ENCODE results near the gene TAF4. TPM values are rescaled to one million over a fixed set of nuclear protein-coding genes. Genes with fewer than 3 reads are reported as not detected.
"Not testable (repeated sequence)": the region's sequence is repeated elsewhere in the genome, so short reads cannot be mapped to it uniquely, and the experiment has no call there.

The TAF4 gene
- total RNA-seq, 2 donors from 2014 or later = 12.7 to 29.0 TPM

GRCh38 chr20:62059401-62059800 is 6.3 kb downstream of the TAF4 start:
- intact Hi-C loops (cut with DNase I) = no loop called here
- no peak for DNase-seq
- TF ChIP-seq POLR2A (IDR thresholded peaks at IDR 0.05) (no peak), CTCF (IDR thresholded peaks at IDR 0.05) (no peak)
- ATAC-seq = no peak
- no peaks in the 10 kb centered on the region for H3K36me3 ChIP-seq (replicated peaks in 1 of 2; ENCODE audit: insufficient read depth in 1 of 2, low read depth in 2 of 2)
- H3K4me3 ChIP-seq = no peak overlapping the region
- no peaks in the 10 kb centered on the region for H3K9me3 ChIP-seq
- no peak overlapping the region for H3K27ac ChIP-seq
- 69 to 79% methylated on average over 11 of the region's 11 CpGs for WGBS, 2 donors
- no peaks in the 10 kb centered on the region for H3K27me3 ChIP-seq
- H3K4me1 ChIP-seq = peaks cover 25% of the 10 kb centered on the region

DNA sequence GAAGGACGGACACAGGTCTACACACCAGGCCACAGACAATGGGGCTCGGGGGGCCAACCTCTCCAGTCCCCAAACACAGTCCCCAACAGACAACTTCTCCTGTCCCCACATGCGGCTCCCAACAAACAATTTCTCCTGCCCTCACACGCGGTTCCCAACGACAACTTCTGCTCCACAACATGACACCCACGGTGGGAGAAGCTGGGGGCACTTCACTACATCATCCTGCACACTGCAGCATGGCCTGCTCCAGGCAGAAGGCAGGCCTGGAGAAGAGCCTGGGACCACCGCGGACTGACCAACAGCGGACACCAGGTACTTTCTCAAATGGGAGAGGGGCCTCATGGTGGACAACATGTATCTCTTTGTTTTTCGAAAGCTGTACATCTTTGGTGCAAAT is 6.7 kb downstream of the TAF4 start:
- intact Hi-C loops (cut with DNase I) = no loop called here
- no peak overlapping the region for H3K27ac ChIP-seq
- no peak for TF ChIP-seq CTCF (IDR thresholded peaks at IDR 0.05)
- no peak for TF ChIP-seq POLR2A (IDR thresholded peaks at IDR 0.05)
- 92 to 100% methylated on average over 1 to 11 of the region's 11 CpGs for WGBS, 2 donors
- peaks cover 23% of the 10 kb centered on the region for H3K4me1 ChIP-seq
- H3K9me3 ChIP-seq = no peaks in the 10 kb centered on the region
- ATAC-seq = no peak
- no peaks in the 10 kb centered on the region for H3K27me3 ChIP-seq
- DNase-seq = no peak
- no peaks in the 10 kb centered on the region for H3K36me3 ChIP-seq (replicated peaks in 1 of 2; ENCODE audit: insufficient read depth in 1 of 2, low read depth in 2 of 2)
- H3K4me3 ChIP-seq = no peak overlapping the region

DNA sequence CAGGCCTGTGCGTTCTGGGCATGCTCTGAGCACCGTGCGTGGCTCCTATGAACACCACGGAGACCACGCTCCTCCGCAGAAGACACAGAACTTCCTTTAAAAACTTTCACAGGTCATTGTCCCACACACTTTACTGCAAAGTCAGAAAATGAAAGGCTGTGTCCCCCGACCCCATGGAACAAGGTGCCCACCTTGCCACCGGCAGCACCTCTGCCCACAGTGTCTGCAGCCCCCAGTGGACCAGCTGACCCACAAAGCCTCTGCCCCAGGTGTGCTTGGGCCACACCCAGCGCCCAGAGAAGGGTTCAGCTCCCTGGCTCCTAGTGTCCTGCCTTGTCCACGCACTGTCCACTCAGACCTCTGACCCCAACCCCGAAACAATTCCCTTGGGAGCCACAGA is 8.7 kb downstream of the TAF4 start:
- Histone ChIP-seq H3K27me3 (no peaks in the 10 kb centered on the region), H3K27ac (no peak overlapping the region), H3K36me3 (replicated peaks in 1 of 2; ENCODE audit: insufficient read depth in 1 of 2, low read depth in 2 of 2) (no peaks in the 10 kb centered on the region), H3K4me3 (no peak overlapping the region), H3K9me3 (no peaks in the 10 kb centered on the region), H3K4me1 (peaks cover 11% of the 10 kb centered on the region)
- intact Hi-C loops (cut with DNase I) = no loop called here
- TF ChIP-seq CTCF (IDR thresholded peaks at IDR 0.05) = no peak
- ATAC-seq (no peak), DNase-seq (no peak)
- 73 to 91% methylated on average over 10 to 11 of the region's 11 CpGs for WGBS, 2 donors

GRCh38 chr20:62056377-62056776 is 9.3 kb downstream of the TAF4 start:
- no peaks in the 10 kb centered on the region for H3K27me3 ChIP-seq
- WGBS, 2 donors = 90 to 95% methylated on average over 6 of the region's 6 CpGs
- no peak for ATAC-seq
- H3K9me3 ChIP-seq = no peaks in the 10 kb centered on the region
- H3K4me3 ChIP-seq = no peak overlapping the region
- intact Hi-C loops (cut with DNase I) = no loop called here
- no peak for DNase-seq
- H3K27ac ChIP-seq = no peak overlapping the region
- no peaks in the 10 kb centered on the region for H3K36me3 ChIP-seq (replicated peaks in 1 of 2; ENCODE audit: insufficient read depth in 1 of 2, low read depth in 2 of 2)
- TF ChIP-seq POLR2A (IDR thresholded peaks at IDR 0.05) = no peak
- no peak for TF ChIP-seq CTCF (IDR thresholded peaks at IDR 0.05)
- H3K4me1 ChIP-seq = peaks cover 14% of the 10 kb centered on the region

GRCh38 chr20:62055862-62056115 is 9.9 kb downstream of the TAF4 start:
- H3K27me3 ChIP-seq; intact Hi-C loops (cut with DNase I): not testable (repeated sequence)
- WGBS, 2 donors = 77 to 78% methylated on average over 6 of the region's 6 CpGs

More at GRCh38 chr20:62055862-62056115, 9.9 kb downstream of the TAF4 start:
- H3K27ac ChIP-seq; H3K4me3 ChIP-seq; ATAC-seq; DNase-seq; H3K9me3 ChIP-seq; H3K36me3 ChIP-seq (replicated peaks in 1 of 2; ENCODE audit: insufficient read depth in 1 of 2, low read depth in 2 of 2): not testable (repeated sequence)
- peaks cover 12% of the 10 kb centered on the region for H3K4me1 ChIP-seq

Measured in body of pancreas (tissue), 4 donors.